Kidney epithelial cell (primary cell): ENCODE results near the gene CYP2W1. TPM values are rescaled to one million over a fixed set of nuclear protein-coding genes. Genes with fewer than 3 reads are reported as not detected.

Experiments
- DNase-seq: peaks from one replicate; pipeline ENCODE4 v3.0.0-alpha.2; 2010; ENCODE audit warnings: low read depth
- H3K27me3 ChIP-seq: 2 replicates; pipeline ENCODE4 v1.6.0; 2011; ENCODE audit warnings: low read length; ENCODE audit not compliant: control insufficient read depth, insufficient read depth
- H3K36me3 ChIP-seq: 2 replicates; pipeline ENCODE4 v1.5.1; 2011; ENCODE audit warnings: low read length; ENCODE audit not compliant: control insufficient read depth, insufficient read depth
- H3K4me3 ChIP-seq: 2 replicates; pipeline ENCODE4 v1.5.1; 2011; ENCODE audit warnings: low read depth, mild to moderate bottlenecking, control low read depth, low read length
- total RNA-seq: library from RNA; depleted of rRNA; stranded (reverse); fragments of >200 nt; gene quantifications from 2 replicates; pipeline ENCODE4 v1.2.3, GENCODE V29; 2015
- TF ChIP-seq, protein P1 (sequence below): IDR thresholded peaks from 2 replicates; pipeline ENCODE4 v1.5.1; 2011; ENCODE audit warnings: mild to moderate bottlenecking, moderate library complexity, low read length, control low read depth, inconsistent platforms; ENCODE audit not compliant: insufficient read depth, poor library complexity, severe bottlenecking

The CYP2W1 gene
- total RNA-seq, 1 donor from 2014 or later: not detected

DNA sequence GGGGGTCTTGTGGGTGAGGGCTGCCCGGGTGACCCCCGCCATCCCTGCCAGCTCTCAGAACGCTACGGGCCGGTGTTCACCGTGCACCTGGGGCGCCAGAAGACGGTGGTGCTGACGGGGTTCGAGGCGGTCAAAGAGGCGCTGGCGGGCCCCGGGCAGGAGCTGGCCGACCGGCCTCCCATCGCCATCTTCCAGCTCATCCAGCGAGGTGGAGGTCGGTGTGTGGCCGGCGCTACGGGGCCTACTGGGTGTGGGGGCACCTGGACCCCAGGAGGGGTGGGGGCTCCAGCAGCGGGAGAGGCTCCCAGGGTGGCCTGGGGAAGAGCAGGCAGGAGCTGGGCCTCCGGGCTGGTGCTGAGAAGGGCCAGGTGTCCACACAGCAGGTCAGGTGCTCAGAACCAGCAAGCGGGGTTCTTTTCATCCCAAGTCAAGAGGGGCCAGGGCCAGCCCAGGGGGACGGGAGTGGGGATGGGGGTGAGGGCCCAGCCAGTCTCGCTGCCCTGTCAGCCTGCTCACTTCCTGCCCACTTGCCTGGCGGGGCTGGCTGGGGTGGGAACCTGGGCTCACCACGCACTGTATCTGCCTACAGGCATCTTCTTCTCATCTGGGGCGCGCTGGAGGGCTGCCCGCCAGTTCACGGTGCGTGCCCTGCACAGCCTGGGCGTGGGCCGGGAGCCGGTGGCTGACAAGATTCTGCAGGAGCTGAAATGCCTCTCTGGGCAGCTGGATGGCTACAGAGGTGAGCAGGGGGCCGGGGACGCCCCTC is 1.6 kb downstream of the CYP2W1 start:
- Histone ChIP-seq H3K27me3 (peaks cover 2% of the 10 kb centered on the region), H3K36me3 (no peaks in the 10 kb centered on the region), H3K4me3 (no peak overlapping the region)
- TF ChIP-seq, protein P1, sequence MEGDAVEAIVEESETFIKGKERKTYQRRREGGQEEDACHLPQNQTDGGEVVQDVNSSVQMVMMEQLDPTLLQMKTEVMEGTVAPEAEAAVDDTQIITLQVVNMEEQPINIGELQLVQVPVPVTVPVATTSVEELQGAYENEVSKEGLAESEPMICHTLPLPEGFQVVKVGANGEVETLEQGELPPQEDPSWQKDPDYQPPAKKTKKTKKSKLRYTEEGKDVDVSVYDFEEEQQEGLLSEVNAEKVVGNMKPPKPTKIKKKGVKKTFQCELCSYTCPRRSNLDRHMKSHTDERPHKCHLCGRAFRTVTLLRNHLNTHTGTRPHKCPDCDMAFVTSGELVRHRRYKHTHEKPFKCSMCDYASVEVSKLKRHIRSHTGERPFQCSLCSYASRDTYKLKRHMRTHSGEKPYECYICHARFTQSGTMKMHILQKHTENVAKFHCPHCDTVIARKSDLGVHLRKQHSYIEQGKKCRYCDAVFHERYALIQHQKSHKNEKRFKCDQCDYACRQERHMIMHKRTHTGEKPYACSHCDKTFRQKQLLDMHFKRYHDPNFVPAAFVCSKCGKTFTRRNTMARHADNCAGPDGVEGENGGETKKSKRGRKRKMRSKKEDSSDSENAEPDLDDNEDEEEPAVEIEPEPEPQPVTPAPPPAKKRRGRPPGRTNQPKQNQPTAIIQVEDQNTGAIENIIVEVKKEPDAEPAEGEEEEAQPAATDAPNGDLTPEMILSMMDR: no peak
- DNase-seq: no peak

DNA sequence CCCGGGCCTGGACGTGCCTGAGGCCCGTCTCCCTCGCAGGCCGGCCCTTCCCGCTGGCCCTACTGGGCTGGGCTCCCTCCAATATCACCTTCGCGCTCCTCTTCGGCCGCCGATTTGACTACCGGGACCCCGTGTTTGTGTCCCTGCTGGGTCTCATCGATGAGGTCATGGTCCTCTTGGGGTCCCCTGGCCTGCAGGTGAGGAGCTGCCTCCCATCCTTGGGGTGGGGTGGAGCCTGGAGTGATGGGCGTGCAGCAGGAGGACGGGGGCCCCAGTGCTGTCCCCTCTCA is 2.1 kb downstream of the CYP2W1 start:
- no peak for DNase-seq
- peaks cover 2% of the 10 kb centered on the region for H3K27me3 ChIP-seq
- TF ChIP-seq, protein P1: no peak
- no peaks in the 10 kb centered on the region for H3K36me3 ChIP-seq
- H3K4me3 ChIP-seq: no peak overlapping the region

DNA sequence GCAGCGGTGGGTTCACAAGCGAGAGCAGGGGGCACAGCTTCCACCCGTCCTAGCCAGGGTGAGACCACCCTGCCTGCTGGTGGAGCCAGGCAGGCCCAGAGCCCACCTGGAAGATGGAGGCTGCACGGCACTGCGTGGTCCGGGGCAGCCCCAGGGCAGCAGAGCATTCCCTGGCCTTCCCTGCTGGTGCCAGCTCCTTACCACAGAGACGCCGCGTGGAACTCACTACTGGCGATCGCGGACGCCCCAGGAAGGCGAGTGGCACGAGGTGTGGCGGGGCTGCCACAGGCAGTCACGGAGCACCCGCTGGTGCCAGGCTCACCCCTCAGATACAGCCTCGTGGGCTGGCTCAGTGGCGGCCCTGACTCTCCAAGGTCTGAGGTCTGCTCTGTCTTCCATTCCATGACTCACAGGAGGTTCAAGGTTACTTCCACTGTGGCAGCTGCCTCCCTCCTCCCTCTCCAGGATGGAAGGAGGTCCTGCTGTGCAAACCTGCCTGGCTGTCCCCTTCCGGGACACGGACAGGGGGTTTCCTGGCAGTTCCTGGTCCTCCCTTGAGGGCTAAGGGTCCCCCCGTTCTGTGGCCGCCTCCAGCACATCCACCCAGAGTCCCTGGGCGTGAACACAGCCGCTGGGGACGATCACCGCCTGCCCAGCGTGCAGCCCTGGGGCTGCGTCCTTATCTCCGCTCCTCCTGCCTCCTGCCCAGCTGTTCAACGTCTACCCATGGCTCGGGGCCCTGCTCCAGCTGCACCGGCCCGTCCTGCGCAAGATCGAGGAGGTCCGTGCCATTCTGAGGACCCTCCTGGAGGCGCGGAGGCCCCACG is 3.1 kb downstream of the CYP2W1 start:
- Histone ChIP-seq H3K27me3 (peaks cover 8% of the 10 kb centered on the region), H3K36me3 (no peaks in the 10 kb centered on the region), H3K4me3 (no peak overlapping the region)
- no peak for DNase-seq
- TF ChIP-seq, protein P1: no peak

DNA sequence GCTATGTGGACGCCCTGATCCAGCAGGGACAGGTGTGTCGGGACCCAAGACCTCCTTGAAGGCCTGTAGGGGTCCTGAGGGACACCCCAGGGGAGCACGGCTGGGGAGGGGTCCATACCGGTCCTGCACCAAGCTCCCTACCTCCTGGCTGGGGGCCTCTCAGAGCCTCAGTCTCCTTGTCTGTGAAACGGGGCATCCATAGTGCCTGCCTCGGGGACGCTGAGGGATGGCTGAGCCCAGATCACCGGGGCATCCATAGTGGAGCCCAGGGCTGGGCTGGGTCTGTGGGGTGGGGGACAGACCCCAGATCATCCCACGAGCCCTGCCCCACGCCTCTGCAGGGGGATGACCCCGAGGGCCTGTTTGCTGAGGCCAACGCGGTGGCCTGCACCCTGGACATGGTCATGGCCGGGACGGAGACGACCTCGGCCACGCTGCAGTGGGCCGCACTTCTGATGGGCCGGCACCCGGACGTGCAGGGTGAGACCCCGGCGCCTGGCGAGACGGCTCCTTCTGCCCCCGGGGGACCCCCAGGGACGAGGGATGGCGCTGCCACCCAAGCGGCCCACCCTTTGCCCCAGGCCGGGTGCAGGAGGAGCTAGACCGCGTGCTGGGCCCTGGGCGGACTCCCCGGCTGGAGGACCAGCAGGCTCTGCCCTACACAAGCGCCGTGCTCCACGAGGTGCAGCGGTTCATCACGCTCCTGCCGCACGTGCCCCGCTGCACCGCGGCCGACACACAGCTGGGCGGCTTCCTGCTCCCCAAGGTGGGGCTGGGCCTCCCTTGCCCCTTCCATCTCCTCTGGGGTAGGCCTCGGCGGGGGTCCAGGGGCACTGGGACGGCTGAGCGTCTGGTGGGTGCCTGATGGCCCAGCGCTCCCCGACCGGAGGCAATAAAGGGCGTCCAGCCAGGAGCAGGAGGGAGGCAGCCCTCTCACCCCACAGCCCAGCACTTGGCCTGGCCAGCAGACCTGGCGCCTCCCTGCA is 4.1 kb downstream of the CYP2W1 start:
- H3K27me3 ChIP-seq: peaks cover 8% of the 10 kb centered on the region

DNA sequence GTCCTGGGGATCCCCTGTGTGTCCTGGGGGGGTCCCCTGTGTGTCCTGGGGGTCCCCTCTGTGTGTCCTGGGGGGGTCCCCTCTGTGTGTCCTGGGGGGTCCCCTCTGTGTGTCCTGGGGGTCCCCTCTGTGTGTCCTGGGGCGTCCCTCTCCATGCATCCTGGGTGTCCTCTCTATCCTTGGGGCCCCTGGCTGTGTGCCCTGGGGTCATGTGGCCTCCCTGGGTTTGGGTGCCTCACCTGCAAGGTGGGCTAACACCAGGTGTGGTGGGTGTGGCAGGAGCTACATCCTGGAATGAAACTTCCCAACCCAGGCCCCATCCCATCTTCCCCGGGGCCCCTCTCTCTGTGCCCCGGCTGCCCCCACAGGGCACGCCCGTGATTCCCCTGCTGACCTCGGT is 4.9 kb downstream of the CYP2W1 start:
- Histone ChIP-seq H3K36me3 (no peaks in the 10 kb centered on the region), H3K27me3 (peaks cover 8% of the 10 kb centered on the region), H3K4me3 (no peak overlapping the region)
- TF ChIP-seq, protein P1: no peak
- DNase-seq: no peak

More for the DNA sequence above, 4.1 kb downstream of the CYP2W1 start:
- Histone ChIP-seq H3K36me3 (no peaks in the 10 kb centered on the region), H3K4me3 (no peak overlapping the region)
- no peak for DNase-seq
- TF ChIP-seq, protein P1: no peak
